NCI-H2029 treated with DMSO at 0.1 percent for 48 hours (cell line): ENCODE data around the gene INPP5A.

Experiments
- DNase-seq: peaks from one replicate; lab custom pipeline; 2025; lab: John Stamatoyannopoulos, UW

INPP5A gene

GRCh38 chr10:132518572-132519381 is 18.8 kb upstream of the INPP5A start:
- DNase-seq: peak; percentile 4

GRCh38 chr10:132519382-132520176 is 18.0 kb upstream of the INPP5A start:
- DNase-seq: no peak

- DNase-seq: no peak
Observed at GRCh38 chr10:132520177-132520811, 17.3 kb upstream of the INPP5A start.

GRCh38 chr10:132521041-132521465 is 16.5 kb upstream of the INPP5A start:
- DNase-seq: no peak

- no peak for DNase-seq
Observed at GRCh38 chr10:132521466-132522102, 16.0 kb upstream of the INPP5A start.

- DNase-seq: no peak
Observed at GRCh38 chr10:132522521-132523411, 14.8 kb upstream of the INPP5A start.

GRCh38 chr10:132523561-132524442 is 13.8 kb upstream of the INPP5A start:
- DNase-seq: no peak

GRCh38 chr10:132524443-132525285 is 12.9 kb upstream of the INPP5A start:
- DNase-seq: no peak

GRCh38 chr10:132526676-132527075 is 10.9 kb upstream of the INPP5A start:
- no peak for DNase-seq

GRCh38 chr10:132527339-132528063 is 10.1 kb upstream of the INPP5A start:
- no peak for DNase-seq

- DNase-seq: no peak
Observed at GRCh38 chr10:132528064-132528691, 9.4 kb upstream of the INPP5A start.

GRCh38 chr10:132532179-132532578 is 5.4 kb upstream of the INPP5A start:
- DNase-seq: no peak

- DNase-seq: no peak
Observed at GRCh38 chr10:132532749-132533560, 4.6 kb upstream of the INPP5A start.

- no peak for DNase-seq
Observed at GRCh38 chr10:132533571-132534260, 3.9 kb upstream of the INPP5A start.

GRCh38 chr10:132534391-132535064 is 3.1 kb upstream of the INPP5A start:
- no peak for DNase-seq

GRCh38 chr10:132535065-132535651 is 2.4 kb upstream of the INPP5A start:
- DNase-seq: no peak
